RCC 7860 (cell line): ENCODE results near the gene CETN1.
A peak's percentile ranks its signal among the peaks of the same experiment; 100 is the strongest.

ENCODE experiments used
- DNase-seq: peaks from one replicate; pipeline ENCODE4 v3.0.0-alpha.2; 2015; ENCODE audit warnings: low spot score
- FAIRE-seq: peaks from 2 replicates; lab custom pipeline; 2012; peaks lifted over from hg19 to GRCh38; lab: Jason Lieb, UNC

CETN1 gene

GRCh38 chr18:574865-575645, 5.1 kb upstream of the CETN1 start:
- no peak for FAIRE-seq

GRCh38 chr18:576924-577323, 3.3 kb upstream of the CETN1 start:
- no peak for FAIRE-seq
- no peak for DNase-seq

More at GRCh38 chr18:574865-575645, 5.1 kb upstream of the CETN1 start:
- DNase-seq: no peak

- DNase-seq (no peak), FAIRE-seq (no peak)
These were observed 2.4 kb upstream of the CETN1 start for GRCh38 chr18:577643-578375.

GRCh38 chr18:579238-579637, 942 bp upstream of the CETN1 start:
- DNase-seq: no peak
- no peak for FAIRE-seq

GRCh38 chr18:581096-581495, 916 bp downstream of the CETN1 start:
- DNase-seq (no peak), FAIRE-seq (no peak)

GRCh38 chr18:582465-582864, 2.3 kb downstream of the CETN1 start:
- DNase-seq: no peak
- no peak for FAIRE-seq

GRCh38 chr18:595068-595467, 14.9 kb downstream of the CETN1 start:
- FAIRE-seq: no peak

GRCh38 chr18:595571-595970, 15.4 kb downstream of the CETN1 start:
- no peak for DNase-seq

More at GRCh38 chr18:595068-595467, 14.9 kb downstream of the CETN1 start:
- DNase-seq: no peak

GRCh38 chr18:596288-596881, 16.2 kb downstream of the CETN1 start:
- DNase-seq (no peak), FAIRE-seq (no peak)

More at GRCh38 chr18:595571-595970, 15.4 kb downstream of the CETN1 start:
- no peak for FAIRE-seq

GRCh38 chr18:598124-598589, 18.0 kb downstream of the CETN1 start:
- FAIRE-seq (no peak), DNase-seq (no peak)

GRCh38 chr18:600107-600506, 19.9 kb downstream of the CETN1 start:
- FAIRE-seq (no peak), DNase-seq (no peak)

- no peak for FAIRE-seq
- DNase-seq: no peak
These were observed 24.6 kb downstream of the CETN1 start for GRCh38 chr18:604771-605170.

- DNase-seq (no peak), FAIRE-seq (no peak)
These were observed 27.8 kb downstream of the CETN1 start for GRCh38 chr18:607930-608329.

GRCh38 chr18:610214-610928, 30.2 kb downstream of the CETN1 start:
- no peak for DNase-seq
- no peak for FAIRE-seq

- no peak for DNase-seq
- FAIRE-seq: no peak
These were observed 32.0 kb downstream of the CETN1 start for GRCh38 chr18:612156-612555.

- DNase-seq (no peak), FAIRE-seq (no peak)
These were observed 34.0 kb downstream of the CETN1 start for GRCh38 chr18:614193-614592.

GRCh38 chr18:615092-615521, 34.9 kb downstream of the CETN1 start:
- DNase-seq (no peak), FAIRE-seq (no peak)

GRCh38 chr18:615773-616172, 35.6 kb downstream of the CETN1 start:
- no peak for FAIRE-seq
- no peak for DNase-seq

- FAIRE-seq (peak; percentile 76), DNase-seq (peak; percentile 35)
These were observed 36.3 kb downstream of the CETN1 start for GRCh38 chr18:616380-616995.

- no peak for FAIRE-seq
These were observed 37.9 kb downstream of the CETN1 start for GRCh38 chr18:617970-618504.

More at GRCh38 chr18:617970-618504, 37.9 kb downstream of the CETN1 start:
- DNase-seq: no peak
